SHP77 (cell line): ENCODE results near the gene TMEM245.

Experiments used
- DNase-seq, 2 experiments: peaks; one replicate each; lab custom pipeline; 2025; lab: John Stamatoyannopoulos, UW

The TMEM245 gene

DNA sequence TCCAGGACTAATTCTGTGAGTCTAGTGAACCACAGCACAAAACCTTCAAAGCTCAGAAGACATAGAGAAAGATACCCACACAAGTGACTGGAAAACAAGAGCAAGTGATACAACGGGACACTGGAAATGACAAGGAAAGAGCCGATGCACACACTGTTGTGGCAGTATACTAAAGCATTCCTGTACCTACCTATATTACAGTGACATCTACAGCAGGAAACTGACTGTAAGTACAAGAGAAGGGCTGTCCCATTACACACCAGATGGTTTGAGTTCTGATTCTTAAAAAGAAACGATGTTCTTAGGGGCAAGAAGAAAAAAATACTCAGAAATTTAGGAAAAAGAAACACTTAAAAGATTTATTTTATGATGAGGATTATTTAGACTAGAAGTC, 18.5 kb downstream of the TMEM245 start:
- no peak for DNase-seq

DNA sequence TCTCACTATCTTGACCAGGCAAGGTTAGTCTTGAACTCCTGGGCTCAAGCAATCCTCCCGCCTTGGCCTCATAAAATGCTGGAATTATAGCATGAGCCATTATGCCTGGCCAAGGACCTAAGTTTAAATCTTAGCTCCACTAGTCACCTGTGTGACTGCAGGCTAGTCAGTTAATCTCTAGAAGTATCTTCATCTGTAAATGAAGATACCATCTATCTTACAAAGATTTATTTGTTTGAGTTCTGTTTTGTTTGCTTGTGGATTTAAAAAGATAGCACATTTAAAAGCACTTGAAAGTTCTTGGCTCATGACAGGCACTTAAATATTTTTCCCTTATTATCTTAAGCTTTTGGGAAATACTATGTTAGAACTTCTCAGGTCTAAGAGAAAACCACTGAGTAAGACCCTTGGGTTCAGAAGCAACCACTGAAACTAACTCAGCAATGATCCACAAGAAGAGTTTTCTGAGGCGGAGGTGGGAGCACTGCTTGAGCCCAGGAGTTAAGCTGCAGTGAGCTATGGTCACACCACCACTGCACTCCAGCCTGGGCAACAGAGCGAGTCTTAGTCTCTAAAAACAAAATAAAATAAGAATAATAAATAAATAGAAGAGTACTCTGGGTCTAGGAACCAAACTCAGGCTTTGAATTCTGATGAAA, 19.1 kb downstream of the TMEM245 start:
- DNase-seq: no peak

DNA sequence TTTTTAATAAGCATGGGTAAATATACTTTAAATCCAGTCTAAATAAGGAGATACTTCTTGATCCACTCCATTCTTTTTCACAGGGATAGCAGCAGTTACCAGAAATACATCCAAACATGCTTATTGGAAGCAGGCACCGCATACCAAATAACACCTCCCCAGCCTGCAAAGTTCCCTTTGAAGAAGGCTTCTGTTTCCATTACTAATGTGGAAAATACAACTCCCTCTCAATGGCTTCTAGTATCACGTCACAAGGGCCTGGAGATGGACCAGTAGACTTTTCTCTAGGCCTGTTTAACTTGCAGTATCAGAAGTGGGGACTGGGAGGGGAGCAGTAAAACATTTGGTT, 20.8 kb downstream of the TMEM245 start:
- no peak for DNase-seq

DNA sequence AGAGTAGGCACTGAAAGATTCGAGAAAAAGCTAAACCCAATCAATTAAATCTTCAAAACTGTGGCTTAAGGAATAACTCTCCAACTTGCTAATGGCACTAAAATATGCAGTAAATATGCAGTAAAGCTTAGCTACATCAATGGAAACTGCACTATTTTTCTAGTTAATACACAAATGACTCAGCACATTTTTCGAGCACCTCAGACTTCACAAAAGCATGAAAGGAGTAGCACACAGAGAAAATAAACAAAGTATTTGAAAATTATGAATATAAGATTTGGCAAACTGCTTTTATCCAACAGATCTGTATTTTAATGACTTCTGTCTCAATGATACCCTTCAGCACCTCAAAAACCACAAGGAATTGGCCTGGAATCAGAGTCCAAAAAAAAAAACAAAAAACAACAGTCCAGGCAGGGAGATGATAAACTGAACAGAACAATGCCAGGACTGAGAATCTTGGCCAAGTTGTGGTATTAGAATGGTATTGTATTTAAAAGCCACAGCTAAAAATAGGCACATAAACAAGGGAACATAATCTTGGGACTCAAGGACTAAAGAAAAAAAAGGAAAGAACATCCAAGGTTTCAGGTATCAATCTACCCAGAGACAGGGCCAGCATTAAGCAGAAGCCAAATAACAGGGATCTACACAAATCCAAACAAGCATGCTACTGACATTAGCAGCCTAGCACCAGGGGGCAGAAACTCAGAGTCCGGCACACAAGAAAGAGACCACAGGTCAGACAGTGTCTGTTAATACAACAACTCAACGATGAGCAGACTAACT, 21.4 kb downstream of the TMEM245 start:
- peak in 1 of 2 experiments; percentile 15 for DNase-seq

DNA sequence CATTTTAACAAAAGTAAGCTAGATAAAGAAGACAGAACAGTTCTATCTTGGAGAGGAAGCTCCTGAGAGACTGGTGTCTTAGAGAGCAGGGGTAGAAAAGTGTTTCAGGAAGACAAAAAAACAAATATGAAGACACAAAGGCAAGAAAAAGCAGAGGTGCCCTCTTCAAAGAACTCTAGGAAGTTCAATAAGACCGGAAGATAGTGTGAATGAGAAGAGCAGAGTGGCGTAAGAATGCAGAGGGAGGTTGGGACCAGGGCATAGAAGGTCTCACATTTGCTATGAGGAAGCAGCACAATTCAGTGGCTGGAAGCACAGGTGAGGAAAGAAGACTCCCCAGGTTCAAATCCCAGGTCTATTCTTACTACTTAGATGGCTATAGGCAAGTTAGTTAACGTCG, 22.6 kb downstream of the TMEM245 start:
- DNase-seq: no peak

DNA sequence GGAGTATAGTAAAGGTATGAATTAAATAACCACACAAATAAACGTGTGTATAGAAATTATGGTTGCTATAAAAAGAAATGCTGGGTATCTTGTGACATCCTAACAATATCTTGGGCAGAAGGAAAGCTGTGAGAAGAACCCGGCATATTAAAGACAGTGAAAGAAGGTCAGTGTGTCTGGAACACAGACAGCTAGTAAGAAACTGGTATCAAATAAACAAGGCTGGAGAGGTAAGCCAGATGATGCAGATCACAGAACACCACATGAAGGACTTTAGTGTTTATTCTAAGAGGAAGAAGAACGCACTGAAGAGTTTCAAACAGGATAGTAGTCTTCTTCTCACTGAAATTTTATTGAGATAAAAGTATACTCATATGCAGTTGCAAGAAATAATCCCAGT, 24.4 kb downstream of the TMEM245 start:
- DNase-seq: no peak

DNA sequence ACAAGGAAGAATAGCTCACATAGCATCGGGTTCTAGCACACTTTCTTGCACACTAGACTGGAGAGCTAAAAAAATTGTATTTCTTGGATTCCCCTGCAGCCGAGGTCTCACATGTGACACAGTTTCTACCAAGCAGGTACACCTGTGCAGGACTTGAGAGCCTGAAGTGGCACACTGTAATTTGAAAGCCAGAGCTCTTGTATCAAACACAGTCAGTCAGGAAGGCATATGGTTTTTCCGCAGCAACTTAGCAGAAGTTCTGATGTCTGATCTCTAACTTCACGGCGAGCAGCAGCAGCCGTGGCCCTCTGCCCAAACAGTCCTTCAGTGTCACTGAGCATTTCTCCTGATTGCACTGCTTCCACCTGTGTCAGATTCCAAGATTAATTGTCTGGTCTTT, 25.5 kb downstream of the TMEM245 start:
- DNase-seq: no peak

DNA sequence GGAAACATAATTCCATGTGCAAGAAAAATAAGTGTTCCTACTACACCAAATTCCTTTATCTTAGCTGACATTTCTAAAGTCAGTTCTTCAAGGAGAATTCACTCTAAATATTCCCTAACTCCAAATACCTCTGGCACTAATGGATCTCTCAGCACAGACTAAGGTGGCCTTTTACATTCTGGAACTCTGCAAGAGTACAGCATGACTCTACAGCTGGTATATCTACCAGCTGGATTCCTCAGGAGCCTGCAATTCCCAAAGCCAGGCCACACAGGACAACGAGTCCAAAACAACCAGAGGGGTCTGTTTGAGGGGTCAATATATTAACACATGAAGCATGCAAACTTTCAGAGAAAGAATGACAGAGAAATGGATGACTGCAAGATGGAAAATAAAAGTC, 27.2 kb downstream of the TMEM245 start:
- no peak for DNase-seq

DNA sequence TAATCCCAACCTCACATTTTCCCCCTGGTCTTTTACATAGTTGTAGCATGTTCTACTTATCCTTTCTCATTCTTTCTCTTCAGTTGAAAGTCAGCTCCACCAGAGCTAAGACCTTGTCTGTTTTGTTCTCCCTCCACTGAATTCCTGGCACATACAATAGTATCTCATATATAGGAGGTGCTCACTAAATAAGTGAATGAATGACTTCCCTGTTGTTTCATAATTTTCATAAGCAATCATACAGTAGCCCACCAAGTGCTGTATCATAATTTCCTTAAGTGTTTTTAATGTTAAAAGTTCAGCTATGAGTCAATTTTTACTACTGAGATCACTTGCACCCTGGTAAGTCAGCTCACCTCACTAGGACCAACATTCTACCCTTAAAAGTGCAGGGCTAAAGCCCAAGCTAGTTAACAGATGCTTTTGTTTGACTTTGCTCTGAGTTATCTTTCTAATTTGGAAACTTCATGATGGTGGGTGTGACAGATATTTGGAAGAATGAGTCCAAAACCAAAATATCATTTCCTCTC, 27.6 kb downstream of the TMEM245 start:
- no peak for DNase-seq

DNA sequence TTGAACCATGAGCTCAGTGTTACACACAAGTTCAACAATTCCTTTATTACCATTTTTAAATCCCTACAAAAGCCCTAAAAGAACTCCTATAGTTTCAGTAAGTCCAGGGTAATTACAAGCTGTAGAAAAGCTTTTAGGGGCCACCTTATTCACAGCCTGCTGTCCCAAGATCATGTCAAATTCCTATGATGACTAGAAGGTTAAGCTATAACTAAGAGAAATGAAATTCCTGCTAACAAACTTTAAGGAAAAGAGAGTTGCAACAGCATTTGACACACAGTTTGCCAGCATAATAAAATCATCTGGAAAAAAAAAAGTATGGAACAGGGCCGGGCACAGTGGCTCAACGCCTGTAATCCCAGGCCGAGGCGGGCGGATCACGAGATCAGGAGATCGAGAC, 31.5 kb downstream of the TMEM245 start:
- DNase-seq: no peak

DNA sequence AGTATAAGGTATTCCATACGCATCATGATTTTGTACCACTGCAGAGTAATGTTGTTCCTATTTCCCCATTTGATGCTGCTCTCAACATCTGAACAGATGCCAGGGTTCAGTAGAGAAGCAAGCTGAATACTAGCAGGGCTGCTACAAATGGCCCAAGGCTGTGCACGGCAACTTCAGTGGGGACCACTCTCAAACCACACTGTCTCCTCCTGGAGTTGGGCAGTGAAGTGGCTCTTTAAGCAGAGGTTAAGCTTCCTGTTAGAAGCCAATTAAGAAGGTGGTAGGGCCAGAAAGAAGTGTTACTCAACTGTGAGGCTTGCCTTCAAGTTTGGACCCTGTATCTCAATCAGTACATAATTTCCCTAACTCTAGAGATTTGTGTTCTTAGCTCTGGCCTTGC, 32.0 kb downstream of the TMEM245 start:
- DNase-seq: no peak

DNA sequence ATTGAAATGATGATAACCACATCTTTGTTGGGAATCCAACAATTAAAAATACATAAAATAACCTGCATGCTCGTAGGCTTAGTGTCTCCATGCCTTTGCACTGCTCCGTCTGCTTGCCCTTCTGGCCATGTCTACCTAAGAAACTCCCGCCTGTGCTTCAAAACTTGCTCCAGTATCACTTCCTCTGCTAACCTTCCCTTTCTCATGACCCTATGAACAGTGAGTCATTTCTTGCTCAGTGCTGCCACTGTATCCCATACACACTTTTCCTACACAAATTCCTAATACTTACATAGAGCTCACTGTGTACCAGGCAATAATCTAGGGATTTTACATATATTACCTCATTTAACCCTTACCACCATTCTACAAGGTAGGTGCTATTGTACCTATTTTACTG, 33.5 kb downstream of the TMEM245 start:
- no peak for DNase-seq

DNA sequence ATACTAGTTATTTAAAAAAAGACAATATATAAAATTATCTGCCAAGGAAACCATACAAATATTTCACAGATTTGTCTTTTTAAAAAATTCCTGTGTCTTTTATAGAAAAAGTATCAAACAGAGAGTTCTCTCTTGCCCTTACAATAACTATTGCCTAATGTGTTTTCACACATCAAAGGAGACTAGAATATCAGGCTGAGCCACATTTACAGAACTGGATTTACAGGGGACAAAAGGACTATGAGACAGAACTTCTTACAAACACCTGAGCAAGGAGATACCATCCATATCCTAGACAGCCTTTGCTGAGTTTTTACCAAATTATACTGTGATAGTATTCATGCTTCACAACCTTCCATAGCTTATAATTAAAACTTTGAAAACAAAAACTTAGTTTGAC, 34.2 kb downstream of the TMEM245 start:
- DNase-seq: no peak

DNA sequence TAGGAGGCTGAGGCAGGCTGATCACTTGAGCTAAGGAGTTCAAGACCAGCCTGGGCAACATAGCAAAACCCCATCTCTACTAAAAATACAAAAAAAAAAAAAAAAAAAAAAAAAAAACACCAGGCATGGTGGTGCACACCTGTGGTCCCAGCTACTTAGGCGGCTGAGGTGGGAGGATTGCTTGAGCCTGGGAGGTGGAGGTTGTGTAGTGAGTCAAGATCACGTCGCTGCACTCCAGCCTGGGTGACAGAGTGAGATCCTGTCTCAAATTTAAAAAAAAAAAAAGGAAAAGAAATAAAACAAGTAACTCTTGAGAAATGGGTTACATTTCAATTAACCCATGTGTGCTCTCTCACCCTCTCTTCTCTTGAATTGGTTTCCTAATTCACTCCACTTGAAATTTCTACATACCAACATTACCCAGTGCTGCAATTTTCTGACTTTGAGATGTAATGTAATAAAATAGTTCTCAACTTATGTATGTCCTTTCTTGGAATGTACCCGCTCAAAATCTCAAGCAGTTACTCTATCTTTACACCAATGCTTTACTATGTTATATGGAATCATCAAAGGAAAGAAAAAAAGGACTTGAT, 35.8 kb downstream of the TMEM245 start:
- no peak for DNase-seq

DNA sequence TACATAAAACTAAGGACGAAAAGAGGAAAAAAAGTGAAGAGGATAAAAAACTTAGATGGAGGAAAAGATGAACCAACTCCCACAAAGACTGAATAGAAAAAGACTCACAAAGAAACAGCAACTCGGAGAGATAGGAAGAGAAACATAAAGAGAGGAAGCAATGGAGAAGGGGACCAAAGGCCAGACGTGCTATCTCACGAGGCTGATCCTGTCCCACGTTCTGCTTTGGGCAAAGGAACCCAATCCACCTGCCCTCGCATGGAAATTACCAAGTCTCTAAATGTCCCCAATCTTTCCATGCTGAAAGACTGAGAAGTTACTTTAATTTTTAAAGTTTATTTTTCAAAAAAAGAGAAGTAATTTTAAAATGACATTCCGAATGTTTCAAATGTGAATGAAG, 36.6 kb downstream of the TMEM245 start:
- DNase-seq: no peak

DNA sequence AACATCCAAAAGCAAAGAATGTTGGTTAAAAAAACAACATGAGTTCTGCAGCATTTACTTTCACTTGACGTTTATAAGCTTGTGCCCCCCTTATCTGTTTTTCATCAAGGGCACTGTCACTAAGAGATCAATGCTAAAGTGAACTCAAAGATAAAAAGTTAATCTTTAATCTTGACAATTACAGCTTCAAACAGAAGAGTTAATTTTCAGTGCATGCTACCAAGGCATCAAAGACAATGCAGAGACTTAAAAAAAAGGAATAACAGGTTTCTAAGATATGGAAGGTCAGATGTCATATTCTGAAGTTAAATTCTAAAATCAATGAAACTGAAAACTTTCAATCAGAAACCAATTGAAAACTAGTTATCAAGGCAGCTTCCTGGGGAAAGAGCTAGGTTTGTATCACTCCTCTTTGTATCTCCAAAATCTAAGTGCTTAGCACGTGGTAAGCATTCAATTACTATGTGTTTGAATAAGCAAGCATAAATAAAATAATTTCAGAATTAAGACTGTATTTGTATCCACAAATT, 37.6 kb downstream of the TMEM245 start:
- no peak for DNase-seq

DNA sequence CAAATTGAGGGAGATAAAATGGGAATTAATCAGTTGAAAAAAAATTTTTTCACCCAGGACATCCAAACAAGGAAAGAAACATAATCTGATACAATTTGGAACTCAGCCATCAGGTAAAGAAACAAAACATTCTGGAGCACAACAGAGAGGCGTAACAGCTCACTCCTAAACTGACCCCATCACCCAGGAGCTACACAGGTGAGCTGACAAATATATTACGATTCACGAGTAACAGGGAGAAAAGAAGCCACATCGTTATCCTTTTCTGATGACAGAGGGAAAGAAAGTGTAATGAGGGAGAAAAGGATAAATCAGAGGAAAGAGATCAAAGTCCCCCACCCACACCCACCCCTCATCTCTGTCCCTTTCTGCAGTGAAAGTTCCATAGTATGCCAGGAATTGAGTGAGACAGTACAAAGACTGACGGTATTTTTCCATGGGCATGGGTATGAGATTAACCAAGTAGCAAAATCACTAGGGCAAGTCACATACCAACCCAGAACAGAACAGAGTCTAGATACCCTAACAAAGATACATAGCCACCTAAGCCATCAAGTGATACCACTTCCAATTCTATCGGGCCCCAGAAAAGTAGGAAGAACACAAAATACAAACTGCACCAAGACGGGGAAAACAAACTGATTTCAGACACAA, 45.4 kb downstream of the TMEM245 start:
- DNase-seq: no peak

DNA sequence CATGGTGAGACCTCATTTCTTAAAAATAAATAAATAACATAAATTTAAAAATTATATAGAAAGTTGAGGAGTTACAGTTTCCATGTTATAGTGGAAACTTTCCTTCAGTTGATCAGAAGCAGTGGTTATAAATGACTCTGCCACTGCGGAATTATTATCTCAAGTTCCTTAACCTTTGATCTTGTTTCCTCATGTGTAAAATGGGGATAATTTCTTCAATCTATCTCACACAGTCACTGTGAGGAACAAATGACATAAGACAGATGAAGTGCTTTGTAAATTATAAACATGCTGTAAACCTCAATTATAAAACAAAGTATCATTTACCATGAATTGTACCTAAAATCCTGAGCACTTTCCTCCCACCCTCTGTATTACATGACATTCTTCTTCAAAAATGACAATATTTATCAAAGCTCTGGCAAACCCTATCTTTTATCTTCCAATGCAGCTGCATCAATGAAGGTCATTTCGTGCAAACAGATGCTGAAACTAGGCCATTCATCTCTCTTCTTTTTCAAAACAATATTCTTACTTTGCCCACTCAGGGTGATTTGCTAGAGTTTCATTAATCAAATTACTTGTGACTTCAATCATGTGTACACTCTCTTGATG, 46.8 kb downstream of the TMEM245 start:
- no peak for DNase-seq

DNA sequence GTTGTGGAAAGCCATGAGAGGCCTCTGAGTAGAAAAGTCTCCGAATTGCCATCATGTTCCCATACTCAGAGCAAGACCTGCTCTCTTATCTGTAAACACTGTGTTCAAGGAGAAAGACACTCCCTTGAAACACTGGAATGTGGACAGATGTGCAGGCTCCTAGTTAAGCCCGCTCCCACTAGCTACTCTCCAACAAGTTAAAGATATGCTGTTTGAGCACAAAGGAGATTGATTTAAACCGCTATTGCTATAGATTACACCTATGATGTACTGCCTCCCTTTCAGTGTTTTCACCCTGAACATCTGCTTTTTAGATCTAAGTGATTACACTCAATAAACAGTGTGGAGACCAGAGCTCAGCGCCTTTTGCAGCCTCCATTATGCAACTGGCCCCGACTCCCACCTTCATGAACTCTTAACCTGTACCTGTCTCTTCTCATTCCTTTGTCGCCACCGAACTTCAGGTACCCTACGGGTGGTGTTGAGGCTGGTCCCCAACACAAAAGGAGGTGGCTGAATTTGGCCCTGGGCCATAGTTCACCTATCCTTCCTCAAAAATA, 47.5 kb downstream of the TMEM245 start:
- no peak for DNase-seq

DNA sequence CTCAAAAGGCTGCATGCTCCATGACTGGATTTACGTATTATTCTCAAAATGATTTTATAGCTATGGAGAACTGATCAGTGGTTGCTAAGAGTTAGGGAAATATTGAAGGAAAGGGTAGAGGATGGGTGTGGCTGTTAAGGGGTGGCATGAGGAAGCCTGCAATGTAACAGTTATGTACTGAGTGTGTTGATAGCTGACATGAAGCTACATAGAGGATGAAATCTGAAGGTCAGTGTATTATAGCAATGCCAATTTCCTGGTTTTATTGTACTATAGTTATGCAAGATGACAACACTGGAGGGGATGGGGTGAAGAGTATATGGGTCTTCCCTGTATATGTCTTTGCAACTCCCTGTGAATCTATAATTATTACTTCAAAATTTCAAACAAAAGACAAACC, 51.0 kb downstream of the TMEM245 start:
- no peak for DNase-seq

DNA sequence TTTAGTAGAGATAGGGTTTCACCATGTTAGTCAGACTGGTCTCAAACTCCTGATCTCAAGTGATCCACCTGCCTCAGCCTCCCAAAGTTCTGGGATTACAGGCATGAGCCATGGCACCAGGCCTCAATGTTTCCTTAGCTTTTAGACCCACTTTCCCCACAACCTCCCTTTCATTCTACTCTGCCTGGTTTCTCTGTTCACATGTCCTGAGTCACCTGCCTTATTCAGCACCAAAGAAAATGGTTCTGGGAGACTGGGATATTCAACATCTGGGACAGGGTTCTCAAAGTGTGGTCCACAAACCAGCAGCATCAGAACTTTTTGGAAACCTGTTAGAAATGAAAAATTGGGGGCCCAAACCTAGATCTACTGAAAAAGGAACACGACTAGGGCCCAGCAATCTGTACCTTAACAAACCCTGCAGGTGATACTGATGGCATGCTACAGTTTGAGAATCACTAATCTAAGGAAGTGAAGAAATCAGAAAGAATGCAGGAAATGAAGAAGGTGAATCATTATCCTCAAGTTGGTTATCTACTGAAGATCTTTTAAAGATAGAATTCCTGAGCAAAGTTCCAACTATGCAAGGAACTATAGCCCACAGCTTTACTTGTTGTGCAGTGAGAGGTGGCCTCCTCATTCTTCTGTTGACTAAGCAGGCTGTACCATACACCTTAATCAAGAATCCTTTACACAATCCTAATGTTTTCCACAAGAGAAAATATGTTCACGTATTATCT, 54.6 kb downstream of the TMEM245 start:
- no peak for DNase-seq
